Neural progenitor cell (in vitro differentiated cells): Measurements from ENCODE around the gene SLF2. TPM values are rescaled to one million over a fixed set of nuclear protein-coding genes. Genes with fewer than 3 reads are reported as not detected.

ENCODE experiments used
- DNase-seq: peaks from one replicate; pipeline ENCODE4 v3.0.0-alpha.2; 2016; ENCODE audit warnings: low spot score
- H2AFZ ChIP-seq: fragments of 200-600 bp; sonication (generic); replicated peaks from 2 replicates; pipeline ENCODE4 v1.6.1; 2016; ENCODE audit warnings: antibody characterized with exemption
- H3F3A ChIP-seq: fragments of 200-600 bp; sonication (generic); 2 replicates; pipeline ENCODE4 v1.6.1; 2016; ENCODE audit warnings: antibody characterized with exemption, low read depth
- H3K27ac ChIP-seq: fragments of 200-600 bp; sonication (generic); 2 replicates; pipeline ENCODE4 v1.5.1; 2016; ENCODE audit warnings: mild to moderate bottlenecking
- H3K27me3 ChIP-seq: fragments of 200-600 bp; sonication (generic); 2 replicates; pipeline ENCODE4 v1.6.1; 2016; ENCODE audit warnings: mild to moderate bottlenecking, moderate library complexity
- H3K36me3 ChIP-seq: fragments of 200-600 bp; sonication (generic); 2 replicates; pipeline ENCODE4 v1.5.1; 2016
- H3K4me1 ChIP-seq: fragments of 200-600 bp; sonication (generic); 2 replicates; pipeline ENCODE4 v1.6.1; 2016; ENCODE audit warnings: mixed run types
- H3K4me2 ChIP-seq: fragments of 200-600 bp; sonication (generic); 2 replicates; pipeline ENCODE4 v1.6.1; 2016
- H3K4me3 ChIP-seq: fragments of 200-600 bp; sonication (generic); 2 replicates; pipeline ENCODE4 v1.5.1; 2016
- H3K79me2 ChIP-seq: fragments of 200-600 bp; sonication (generic); 2 replicates; pipeline ENCODE4 v1.6.1; 2016; ENCODE audit warnings: low read depth
- H3K9ac ChIP-seq: fragments of 200-600 bp; sonication (generic); 2 replicates; pipeline ENCODE4 v1.6.1; 2016
- H3K9me3 ChIP-seq: fragments of 200-600 bp; sonication (generic); 2 replicates; pipeline ENCODE4 v1.5.1; 2016; ENCODE audit warnings: low read depth
- H4K20me1 ChIP-seq: fragments of 200-600 bp; sonication (generic); 2 replicates; pipeline ENCODE4 v1.6.1; 2016; ENCODE audit warnings: low read depth
- H3K27ac Mint-ChIP-seq: 3 replicates; pipeline ENCODE4 v1.8.0; 2021; ENCODE audit warnings: mixed read lengths
- H3K27me3 Mint-ChIP-seq: 2 replicates; pipeline ENCODE4 v1.8.0; 2022; ENCODE audit warnings: low read depth, mild to moderate bottlenecking, inconsistent platforms, moderate library complexity, mixed read lengths; ENCODE audit not compliant: insufficient read depth
- H3K36me3 Mint-ChIP-seq: 3 replicates; pipeline ENCODE4 v1.8.0; 2021; ENCODE audit warnings: mixed read lengths
- H3K4me1 Mint-ChIP-seq: 3 replicates; pipeline ENCODE4 v1.8.0; 2021; ENCODE audit warnings: mixed read lengths
- H3K4me3 Mint-ChIP-seq: 3 replicates; pipeline ENCODE4 v1.8.0; 2021; ENCODE audit warnings: mild to moderate bottlenecking, moderate library complexity, mixed read lengths
- H3K9me3 Mint-ChIP-seq: 3 replicates; pipeline ENCODE4 v1.8.0; 2020; ENCODE audit warnings: mixed read lengths
- CTCF ChIP-seq: fragments of 200-600 bp; sonication (generic); IDR thresholded peaks from 2 replicates; pipeline ENCODE4 v1.5.1; 2017; ENCODE audit warnings: antibody characterized with exemption, mild to moderate bottlenecking
- EZH2 ChIP-seq: fragments of 200-600 bp; sonication (generic); IDR thresholded peaks from 2 replicates; pipeline ENCODE4 v1.6.1; 2017; ENCODE audit warnings: antibody characterized with exemption, mild to moderate bottlenecking, moderate library complexity
- EZH2phosphoT487 ChIP-seq: fragments of 200-600 bp; sonication (generic); IDR thresholded peaks from 2 replicates; pipeline ENCODE4 v1.6.1; 2017; ENCODE audit warnings: antibody characterized with exemption
- total RNA-seq: library from RNA; depleted of rRNA; stranded (reverse); fragments of >200 nt; gene quantifications from 2 replicates; pipeline ENCODE4 v1.2.3, GENCODE V29; 2015; ENCODE audit warnings: low replicate concordance

The SLF2 gene
- total RNA-seq, 1 donor from 2014 or later, result 19.5 TPM

GRCh38 chr10:100888957-100889356 lies 23.8 kb upstream of the SLF2 start:
- H4K20me1 ChIP-seq, result no peaks in the 10 kb centered on the region
- H2AFZ ChIP-seq, result no peak overlapping the region
- H3K9ac ChIP-seq, result no peak overlapping the region
- Mint-ChIP-seq H3K27me3 (peaks cover 8% of the 10 kb centered on the region), H3K36me3 (no peaks in the 10 kb centered on the region), H3K9me3 (no peaks in the 10 kb centered on the region), H3K4me3 (peak overlapping the region; percentile 64), H3K4me1 (peaks cover 43% of the 10 kb centered on the region), H3K27ac (no peak overlapping the region)
- H3K4me2 ChIP-seq, result no peak overlapping the region
- TF ChIP-seq EZH2phosphoT487, result no peak
- TF ChIP-seq CTCF, result peak; percentile 53
- H3F3A ChIP-seq, result no peaks in the 10 kb centered on the region
- H3K9me3 ChIP-seq, result no peaks in the 10 kb centered on the region
- H3K27ac ChIP-seq, result no peak overlapping the region
- peaks cover 4% of the 10 kb centered on the region for H3K27me3 ChIP-seq
- peaks cover 4% of the 10 kb centered on the region for H3K4me1 ChIP-seq
- DNase-seq, result no peak
- H3K36me3 ChIP-seq, result no peaks in the 10 kb centered on the region
- H3K79me2 ChIP-seq, result no peaks in the 10 kb centered on the region
- H3K4me3 ChIP-seq, result no peak overlapping the region

GRCh38 chr10:100889546-100889945 lies 23.2 kb upstream of the SLF2 start:
- peaks cover 43% of the 10 kb centered on the region for H3K4me1 Mint-ChIP-seq
- H3K27me3 Mint-ChIP-seq, result peaks cover 8% of the 10 kb centered on the region
- no peak overlapping the region for H3K4me3 ChIP-seq

GRCh38 chr10:100890141-100890672 lies 22.6 kb upstream of the SLF2 start:
- Histone ChIP-seq H2AFZ (peak overlapping the region; percentile 0), H4K20me1 (no peaks in the 10 kb centered on the region), H3K27me3 (peaks cover 4% of the 10 kb centered on the region), H3K27ac (no peak overlapping the region), H3K9me3 (no peaks in the 10 kb centered on the region), H3K9ac (no peak overlapping the region), H3K36me3 (no peaks in the 10 kb centered on the region), H3K4me2 (no peak overlapping the region), H3F3A (no peaks in the 10 kb centered on the region), H3K4me1 (peaks cover 4% of the 10 kb centered on the region), H3K79me2 (no peaks in the 10 kb centered on the region), H3K4me3 (no peak overlapping the region)
- no peak for DNase-seq
- no peaks in the 10 kb centered on the region for H3K9me3 Mint-ChIP-seq
- TF ChIP-seq EZH2phosphoT487, result no peak
- TF ChIP-seq EZH2, result no peak
- no peak for TF ChIP-seq CTCF
- H3K4me1 Mint-ChIP-seq, result peaks cover 43% of the 10 kb centered on the region
- peak overlapping the region; percentile 97 for H3K27ac Mint-ChIP-seq
- H3K36me3 Mint-ChIP-seq, result no peaks in the 10 kb centered on the region
- peaks cover 8% of the 10 kb centered on the region for H3K27me3 Mint-ChIP-seq
- peak overlapping the region; percentile 67 for H3K4me3 Mint-ChIP-seq

More at GRCh38 chr10:100889546-100889945, 23.2 kb upstream of the SLF2 start:
- Histone ChIP-seq H3K9me3 (no peaks in the 10 kb centered on the region), H3K27ac (no peak overlapping the region), H4K20me1 (no peaks in the 10 kb centered on the region), H3F3A (no peaks in the 10 kb centered on the region), H2AFZ (no peak overlapping the region), H3K79me2 (no peaks in the 10 kb centered on the region), H3K27me3 (peaks cover 4% of the 10 kb centered on the region), H3K36me3 (no peaks in the 10 kb centered on the region), H3K4me2 (no peak overlapping the region), H3K4me1 (peaks cover 4% of the 10 kb centered on the region), H3K9ac (no peak overlapping the region)
- Mint-ChIP-seq H3K27ac (peak overlapping the region; percentile 51), H3K36me3 (no peaks in the 10 kb centered on the region), H3K9me3 (no peaks in the 10 kb centered on the region), H3K4me3 (peak overlapping the region; percentile 64)
- TF ChIP-seq EZH2phosphoT487, result no peak
- no peak for TF ChIP-seq EZH2
- TF ChIP-seq CTCF, result no peak
- no peak for DNase-seq
